Motor neuron (in vitro differentiated cells): ENCODE data around the gene CYTH3. TPM values are rescaled to one million over a fixed set of nuclear protein-coding genes. Genes with fewer than 3 reads are reported as not detected.

Experiments
- ATAC-seq, 8 experiments: fragments of 200-7000 bp; cut with Tn5 transposase; replicated peaks in 6 of 8; 2 replicates each; pipeline ENCODE4 v1.8.0; 2021; ENCODE audit warnings: mild to moderate bottlenecking in 8 of 8, moderate library complexity in 8 of 8
- H3K27ac ChIP-seq, 2 donors: fragments of 250-450 bp; sonication (Bioruptor Pico); 2 replicates each; pipeline ENCODE4 v1.9.0; 2021; ENCODE audit warnings: antibody characterized with exemption in 2 of 2, mild to moderate bottlenecking in 2 of 2, moderate library complexity in 1 of 2
- H3K4me1 ChIP-seq, 2 donors: fragments of 250-450 bp; sonication (Bioruptor Pico); replicated peaks in 1 of 2; 2 replicates each; pipeline ENCODE4 v1.6.1; 2021; ENCODE audit warnings: antibody characterized with exemption in 2 of 2, mild to moderate bottlenecking in 2 of 2, moderate library complexity in 1 of 2
- H3K4me3 ChIP-seq, 5 donors: fragments of 250-450 bp; sonication (Bioruptor Pico); 2 replicates each; pipeline ENCODE4 v1.9.0; 2021; ENCODE audit warnings: antibody characterized with exemption in 5 of 5, mild to moderate bottlenecking in 5 of 5, moderate library complexity in 4 of 5
- WGBS, 10 experiments: fragments of 450-650 bp; shearing (Covaris generic); methylation state at CpG; one replicate each; pipeline ENCODE4 v1.0.0; 2022; 5-methylcytosine and 5-hydroxymethylcytosine counted together
- in situ Hi-C, 9 experiments: fragments of 400-800 bp; cut with MboI; loops; one replicate each; pipeline ENCODE4 v1.15.0; 2021; ENCODE audit warnings: low sequenced_read_pairs in 9 of 9, low pct_unique_long_range_greater_than_20kb in 2 of 9; ENCODE audit not compliant: unreplicated experiment in 9 of 9
- total RNA-seq, 8 experiments: library from RNA; unstranded; fragments of 300-600 nt; gene quantifications; 2 replicates each; pipeline versions ENCODE4 v1.2.3 to v1.2.4, GENCODE V29; 2022

The CYTH3 gene
- total RNA-seq, 8 experiments from 2014 or later, result 7.6 to 20.0 (median 10.5) TPM

DNA sequence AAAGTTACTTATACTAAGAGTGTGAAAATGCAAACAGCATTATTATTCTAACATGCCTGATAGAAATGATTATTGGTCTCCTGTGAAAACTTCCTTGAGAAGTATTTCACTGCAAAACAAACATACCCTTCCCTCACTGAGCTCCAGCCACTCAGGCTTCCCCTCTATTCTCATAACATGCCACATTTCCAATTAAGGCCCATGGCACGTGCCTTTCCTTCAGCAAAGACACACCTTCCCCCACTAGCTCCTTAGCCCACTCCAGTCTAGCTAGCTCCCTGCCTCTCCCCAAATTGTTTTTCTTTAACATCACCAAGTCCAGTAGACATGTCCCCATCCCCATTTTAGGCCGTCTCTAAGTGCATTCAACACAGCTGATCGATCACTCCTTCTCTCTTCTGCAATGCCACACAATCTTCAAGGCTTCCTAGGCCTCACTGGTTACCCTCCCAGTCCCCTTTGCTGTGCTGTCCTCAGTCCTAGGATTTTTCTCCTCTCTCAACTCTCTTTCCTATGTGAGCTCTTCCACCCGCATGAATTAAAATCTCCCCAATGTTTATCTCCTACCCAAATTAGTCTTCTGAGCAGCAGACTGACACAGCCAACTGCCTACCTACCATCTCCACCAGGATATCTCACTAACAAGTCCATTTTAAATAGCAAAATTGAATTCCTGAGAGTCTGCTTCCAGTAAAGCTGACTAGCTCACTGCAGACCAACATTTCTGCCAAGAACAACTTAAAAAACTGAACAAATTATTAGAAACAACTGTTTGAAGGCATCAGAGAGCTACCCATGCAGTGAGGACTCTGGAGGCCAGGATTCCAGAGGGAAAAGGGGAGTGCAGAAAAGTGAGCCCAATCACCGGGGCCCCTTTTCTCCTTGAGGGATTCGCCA is 11.9 kb downstream of the CYTH3 start:
- no peak for ATAC-seq
- no peak overlapping the region for H3K27ac ChIP-seq
- WGBS, 10 experiments, result 38 to 100% (median 90%) methylated on average over 2 to 5 of the region's 6 CpGs
- H3K4me1 ChIP-seq, result no peaks in the 10 kb centered on the region
- no peak overlapping the region for H3K4me3 ChIP-seq
- in situ Hi-C loops, result no loop called here

DNA sequence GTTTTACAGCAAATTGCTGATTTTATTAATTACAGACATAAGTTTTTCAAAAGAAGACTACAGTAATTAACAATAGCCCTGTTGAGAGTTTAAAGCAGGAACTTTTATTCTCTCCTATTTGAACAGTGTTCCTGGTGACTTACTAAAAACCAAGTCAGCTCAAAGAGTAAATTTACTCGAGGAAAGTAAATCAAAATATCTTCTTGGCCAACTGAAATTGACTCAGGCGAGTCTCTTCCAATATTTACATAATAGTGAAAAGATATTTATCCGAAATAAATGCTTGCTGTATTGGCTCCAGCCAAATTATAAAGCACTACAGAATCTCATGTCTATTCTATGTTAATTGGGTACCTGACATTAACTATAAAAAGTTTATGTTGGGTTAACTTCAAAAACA is 13.2 kb downstream of the CYTH3 start:
- WGBS, 10 experiments, result 0 to 94% (median 71%) methylated on average over 2 to 3 of the region's 3 CpGs
- Histone ChIP-seq H3K4me1 (no peaks in the 10 kb centered on the region), H3K27ac (no peak overlapping the region), H3K4me3 (no peak overlapping the region)
- in situ Hi-C loops, result no loop called here
- peak in 1 of 8 experiments; percentile 24 for ATAC-seq

DNA sequence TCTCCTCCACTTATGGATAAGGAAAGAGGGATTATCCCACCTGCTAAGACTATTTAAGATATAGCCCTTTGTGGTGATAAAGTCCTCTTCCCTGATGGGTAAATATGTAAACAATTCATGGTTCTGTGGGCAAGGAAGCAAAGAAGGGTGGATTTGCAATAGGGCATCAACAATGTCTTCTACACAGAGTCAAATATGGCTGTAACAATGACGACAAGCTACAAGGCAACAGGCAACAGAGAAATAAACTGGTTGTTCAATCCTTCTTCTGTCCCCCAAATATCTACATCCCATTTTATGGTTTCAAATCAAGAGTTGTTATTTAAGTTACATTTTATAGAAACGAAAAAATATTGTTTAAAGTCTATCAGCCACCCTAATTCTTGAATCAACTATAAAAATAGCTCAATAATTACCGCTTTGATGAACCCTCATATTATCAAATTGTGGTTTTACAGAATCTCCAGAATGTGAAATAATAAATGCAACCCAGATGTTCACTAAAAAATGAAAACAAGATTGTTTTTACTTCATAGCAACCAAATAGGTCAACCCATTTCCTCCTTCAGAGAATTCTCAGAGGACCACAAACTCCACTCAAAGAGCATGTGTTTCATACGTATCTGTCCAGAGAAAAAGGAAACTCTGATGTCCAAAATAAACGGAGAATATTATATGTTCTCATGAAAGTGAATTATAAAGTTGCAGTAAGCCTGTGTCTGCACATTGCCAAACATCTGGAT is 13.8 kb downstream of the CYTH3 start:
- no peak overlapping the region for H3K4me3 ChIP-seq
- WGBS, 10 experiments, result 3 to 95% (median 86%) methylated on average over 2 to 5 of the region's 5 CpGs
- peak in 2 of 8 experiments; percentile 9 to 31 for ATAC-seq
- in situ Hi-C loops, result no loop called here
- no peak overlapping the region for H3K27ac ChIP-seq
- H3K4me1 ChIP-seq, result no peaks in the 10 kb centered on the region

DNA sequence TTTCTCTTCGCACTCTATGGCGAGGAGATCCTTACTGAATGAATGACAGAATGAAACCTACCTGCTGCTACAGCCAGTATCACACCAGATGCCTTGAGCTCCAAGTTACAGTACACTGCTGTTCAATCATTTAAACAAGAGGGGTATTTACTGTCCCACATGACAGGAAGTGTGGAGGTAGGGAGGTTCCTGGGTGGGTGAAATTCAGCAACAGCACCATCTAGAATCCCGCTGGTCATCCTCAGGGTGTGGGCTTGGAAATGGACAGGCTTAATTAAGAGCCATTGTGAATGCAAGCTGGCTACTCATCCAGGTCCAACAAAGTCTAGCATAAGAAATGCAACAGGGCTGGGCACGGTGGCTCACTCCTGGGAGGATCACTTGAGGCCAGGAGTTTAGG is 14.7 kb downstream of the CYTH3 start:
- in situ Hi-C loops, result no loop called here
- peak in 2 of 8 experiments; percentile 54 to 74 for ATAC-seq
- Histone ChIP-seq H3K27ac (no peak overlapping the region), H3K4me1 (no peaks in the 10 kb centered on the region), H3K4me3 (no peak overlapping the region)
- WGBS, 10 experiments, result 40 to 100% (median 92%) methylated on average over 1 to 4 of the region's 4 CpGs; no CpG with 5 or more reads in 1 of the 10 experiments

DNA sequence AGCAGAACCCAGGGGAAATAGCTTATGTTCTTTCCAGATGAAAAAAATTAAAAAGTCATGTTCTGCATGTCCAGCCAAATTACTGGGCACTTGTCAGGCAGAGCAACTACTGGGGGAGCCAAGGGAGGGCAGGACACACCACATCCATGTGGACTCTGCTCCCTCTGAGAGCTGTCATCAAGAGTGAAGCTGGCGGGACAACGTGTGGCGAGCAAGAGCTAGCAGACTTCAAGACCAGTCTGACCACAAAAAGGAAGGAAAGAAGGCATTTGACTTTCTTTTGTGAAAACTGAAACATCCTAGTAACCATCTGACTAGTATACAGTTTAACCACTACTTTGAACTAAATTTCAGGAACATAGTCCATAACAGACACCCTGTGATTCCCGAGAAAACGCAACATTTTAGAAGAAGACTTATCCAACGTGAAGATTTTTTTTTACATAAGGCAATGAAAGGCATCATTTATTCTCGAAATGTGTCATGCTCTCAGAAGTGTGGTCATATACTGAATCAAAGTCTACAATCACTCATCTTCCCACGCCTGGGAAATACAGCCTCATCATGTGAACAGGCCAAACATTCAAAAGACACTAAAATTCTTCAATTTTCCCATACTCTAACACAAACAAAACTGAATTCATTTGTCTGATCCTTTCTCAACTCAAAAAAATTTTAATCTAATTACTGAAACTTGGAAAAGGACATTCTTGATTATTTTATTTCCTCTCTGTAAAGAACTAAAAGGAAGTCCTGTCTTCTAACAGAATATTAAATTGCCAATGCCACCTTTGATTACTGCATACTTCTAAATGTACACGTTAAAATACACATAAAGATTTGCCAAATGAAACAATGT is 15.5 kb downstream of the CYTH3 start:
- peak in 2 of 8 experiments; percentile 41 to 54 for ATAC-seq
- no peak overlapping the region for H3K27ac ChIP-seq
- no peak overlapping the region for H3K4me3 ChIP-seq
- WGBS, 10 experiments, result 0 to 98% (median 85%) methylated on average over 1 to 8 of the region's 9 CpGs
- in situ Hi-C loops, result no loop called here
- peaks cover 0 to 4% of the 10 kb centered on the region in 2 donors for H3K4me1 ChIP-seq

DNA sequence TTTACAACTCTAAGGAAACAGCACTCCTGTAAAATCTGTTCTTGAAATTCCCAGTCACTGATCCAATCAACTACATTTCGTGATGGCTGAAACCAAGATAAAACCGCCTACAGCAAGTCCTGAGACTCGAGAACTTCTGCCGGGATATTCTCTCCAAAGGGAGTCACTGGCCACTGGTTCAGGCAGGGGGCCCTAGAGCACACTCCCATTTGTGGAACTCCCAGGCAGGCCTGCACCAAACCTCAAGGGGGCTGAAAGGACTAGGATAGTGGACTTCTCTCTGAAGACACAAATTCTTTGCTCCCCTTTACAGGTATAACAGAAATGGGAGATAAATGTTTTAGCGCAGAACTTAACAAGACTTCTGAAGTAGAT is 16.3 kb downstream of the CYTH3 start:
- WGBS, 10 experiments, result 54 to 100% (median 97%) methylated on average over 1 to 4 of the region's 5 CpGs; no CpG with 5 or more reads in 2 of the 10 experiments
- peaks cover 0 to 4% of the 10 kb centered on the region in 2 donors for H3K4me1 ChIP-seq
- in situ Hi-C loops, result no loop called here
- H3K27ac ChIP-seq, result no peak overlapping the region
- no peak overlapping the region for H3K4me3 ChIP-seq
- peak in 2 of 8 experiments; percentile 12 to 32 for ATAC-seq

DNA sequence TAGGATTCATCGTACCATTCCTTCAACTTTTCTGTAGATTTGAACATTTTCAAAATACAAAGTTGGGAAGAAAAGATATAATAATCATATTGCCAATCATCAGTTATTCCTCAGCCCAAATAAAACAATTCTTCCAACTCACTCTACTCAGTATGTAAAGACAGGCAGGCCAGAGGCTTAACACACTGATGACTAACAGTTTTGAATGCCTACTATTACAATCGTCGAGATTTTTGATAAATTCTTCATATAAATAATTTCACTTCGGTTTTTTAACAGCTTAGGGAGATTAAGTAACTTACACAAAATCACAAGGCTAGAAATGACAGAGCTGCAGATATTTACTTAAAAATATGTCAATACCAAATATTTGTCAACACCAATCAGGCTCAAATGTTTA is 17.6 kb downstream of the CYTH3 start:
- no peak for ATAC-seq
- in situ Hi-C loops, result no loop called here
- Histone ChIP-seq H3K27ac (no peak overlapping the region), H3K4me3 (no peak overlapping the region), H3K4me1 (peaks cover 0 to 4% of the 10 kb centered on the region in 2 donors)
- 55 to 100% (median 83%) methylated on average over 1 to 4 of the region's 4 CpGs; no CpG with 5 or more reads in 1 of the 10 experiments for WGBS, 10 experiments

DNA sequence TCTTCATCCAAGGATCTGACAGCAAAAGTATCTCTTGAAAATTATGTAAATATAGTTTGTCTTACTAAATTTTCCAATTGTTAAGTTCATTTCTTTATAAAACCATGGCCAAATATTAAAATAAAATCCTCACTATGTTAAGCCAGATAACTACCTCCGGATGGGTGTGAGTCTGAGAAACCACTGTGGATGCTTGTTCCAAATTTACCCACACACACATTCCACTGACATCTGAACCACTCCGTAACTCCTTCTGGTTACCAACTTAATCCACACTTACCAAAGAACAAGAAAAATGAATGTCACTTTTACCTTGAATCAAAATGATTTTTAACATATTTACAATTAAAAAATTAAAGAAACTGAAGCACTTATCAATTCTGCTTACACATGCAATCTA is 19.7 kb downstream of the CYTH3 start:
- H3K4me1 ChIP-seq, result peaks cover 0 to 4% of the 10 kb centered on the region in 2 donors
- WGBS, 10 experiments, result 6 to 100% (median 81%) methylated on average over 2 of the region's 2 CpGs; no CpG with 5 or more reads in 1 of the 10 experiments
- ATAC-seq, result no peak
- in situ Hi-C loops, result no loop called here
- no peak overlapping the region for H3K4me3 ChIP-seq
- no peak overlapping the region for H3K27ac ChIP-seq

DNA sequence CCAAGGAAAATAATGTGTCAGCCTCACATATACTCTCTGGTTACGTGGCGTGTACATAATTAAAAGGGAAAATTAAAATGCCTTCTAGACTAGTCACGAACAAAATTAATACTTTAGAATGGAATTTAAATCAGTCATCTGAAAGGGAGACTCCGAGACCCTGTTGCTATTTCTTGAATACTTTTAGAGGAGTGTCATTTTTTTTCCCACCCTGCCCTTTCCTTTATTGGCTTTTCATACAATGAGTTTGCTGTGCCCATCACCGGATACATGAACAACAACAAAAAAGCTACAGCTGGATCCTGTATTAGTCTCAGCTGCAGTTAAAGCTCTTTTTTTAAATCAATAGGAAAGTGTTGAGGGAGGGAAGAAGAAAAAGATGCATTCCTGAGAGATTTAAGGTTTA is 20.1 kb downstream of the CYTH3 start:
- in situ Hi-C loops, result no loop called here
- Histone ChIP-seq H3K4me1 (peaks cover 0 to 4% of the 10 kb centered on the region in 2 donors), H3K4me3 (no peak overlapping the region), H3K27ac (no peak overlapping the region)
- WGBS, 10 experiments, result 0 to 82% (median 69%) methylated on average over 2 to 5 of the region's 5 CpGs; no CpG with 5 or more reads in 1 of the 10 experiments
- ATAC-seq, result no peak

DNA sequence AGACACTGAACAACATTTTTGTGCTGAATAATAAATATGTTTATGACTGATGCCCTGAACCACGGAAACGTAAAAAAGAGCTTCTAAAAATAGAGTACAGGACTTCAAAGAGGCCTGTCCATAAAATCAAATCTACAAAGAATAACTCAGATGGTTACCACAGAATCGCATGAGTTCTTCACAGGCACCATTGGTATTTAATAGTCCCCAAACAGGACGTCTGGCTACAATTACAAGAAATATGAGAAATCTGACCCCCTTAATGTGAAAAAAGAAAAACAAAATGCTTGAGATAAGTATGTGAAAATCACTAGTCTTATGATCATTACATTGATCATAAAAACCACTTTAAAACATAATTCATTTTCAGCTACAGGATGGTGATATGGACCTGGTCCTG is 20.8 kb downstream of the CYTH3 start:
- Histone ChIP-seq H3K27ac (no peak overlapping the region), H3K4me3 (no peak overlapping the region), H3K4me1 (peaks cover 0 to 4% of the 10 kb centered on the region in 2 donors)
- in situ Hi-C loops, result no loop called here
- ATAC-seq, result peak in 1 of 8 experiments; percentile 34
- 16 to 100% (median 85%) methylated on average over 1 to 4 of the region's 4 CpGs for WGBS, 10 experiments

DNA sequence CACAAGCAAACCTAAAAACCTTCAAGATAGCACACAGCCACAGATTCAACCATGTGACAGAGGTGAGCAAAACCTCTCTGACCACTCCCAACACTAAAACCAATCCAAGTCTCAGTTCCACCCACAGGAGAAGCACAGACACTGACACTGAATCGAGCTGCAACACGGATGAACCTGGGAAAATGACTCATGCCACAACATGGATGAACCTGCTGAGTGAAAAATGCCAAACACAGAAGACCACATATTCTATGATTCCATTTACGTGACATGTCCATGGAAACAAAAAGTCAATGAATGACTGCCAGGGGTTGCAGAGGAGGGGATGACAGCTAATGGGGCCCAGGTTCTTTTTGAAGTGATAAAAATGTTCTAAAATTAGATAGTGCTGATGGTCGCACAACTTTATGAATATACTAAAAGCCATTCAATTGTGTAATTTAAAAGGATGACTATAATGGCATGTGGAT is 22.0 kb downstream of the CYTH3 start:
- in situ Hi-C loops, result no loop called here
- WGBS, 10 experiments, result 71 to 100% (median 90%) methylated on average over 1 to 4 of the region's 4 CpGs; no CpG with 5 or more reads in 2 of the 10 experiments
- ATAC-seq, result peak in 1 of 8 experiments; percentile 16
- Histone ChIP-seq H3K4me3 (no peak overlapping the region), H3K27ac (no peak overlapping the region), H3K4me1 (peaks cover 0 to 4% of the 10 kb centered on the region in 2 donors)

DNA sequence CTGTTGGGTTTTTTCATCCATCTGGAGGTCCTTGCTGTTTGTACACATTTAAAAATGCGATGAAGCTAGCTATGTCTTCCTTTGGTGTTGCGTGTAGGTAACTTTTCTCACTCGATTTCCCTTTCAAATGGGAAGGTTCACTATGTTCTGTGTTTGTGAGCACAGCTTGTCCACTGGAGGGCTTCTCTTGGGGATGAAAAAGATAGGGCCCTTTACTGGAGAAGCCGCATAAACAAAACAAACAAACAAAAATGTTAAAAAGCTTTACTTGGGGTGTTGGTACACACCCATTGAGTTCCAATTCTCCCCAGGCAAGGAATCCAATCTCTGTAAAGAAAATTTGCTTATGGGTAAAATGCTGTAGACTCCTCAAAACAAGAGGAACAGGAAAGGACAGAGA is 23.4 kb downstream of the CYTH3 start:
- H3K4me3 ChIP-seq, result no peak overlapping the region
- ATAC-seq, result peak in 3 of 8 experiments; percentile 28 to 63 (median 34)
- 82 to 100% (median 94%) methylated on average over 2 to 4 of the region's 4 CpGs; no CpG with 5 or more reads in 2 of the 10 experiments for WGBS, 10 experiments
- no peak overlapping the region for H3K27ac ChIP-seq
- in situ Hi-C loops, result no loop called here
- peaks cover 0 to 4% of the 10 kb centered on the region in 2 donors for H3K4me1 ChIP-seq
